Activated effector memory CD4-positive, alpha-beta T cell treated with Interleukin-2 at 50 U/mL for 16 hours (primary cell): ENCODE data around the gene DNASE1L1.
A peak's percentile ranks its signal among the peaks of the same experiment; 100 is the strongest.

Source experiments
- DNase-seq: peaks from one replicate; pipeline ENCODE4 v3.0.0-alpha.2; 2020

The DNASE1L1 gene, protein sequence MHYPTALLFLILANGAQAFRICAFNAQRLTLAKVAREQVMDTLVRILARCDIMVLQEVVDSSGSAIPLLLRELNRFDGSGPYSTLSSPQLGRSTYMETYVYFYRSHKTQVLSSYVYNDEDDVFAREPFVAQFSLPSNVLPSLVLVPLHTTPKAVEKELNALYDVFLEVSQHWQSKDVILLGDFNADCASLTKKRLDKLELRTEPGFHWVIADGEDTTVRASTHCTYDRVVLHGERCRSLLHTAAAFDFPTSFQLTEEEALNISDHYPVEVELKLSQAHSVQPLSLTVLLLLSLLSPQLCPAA

DNA sequence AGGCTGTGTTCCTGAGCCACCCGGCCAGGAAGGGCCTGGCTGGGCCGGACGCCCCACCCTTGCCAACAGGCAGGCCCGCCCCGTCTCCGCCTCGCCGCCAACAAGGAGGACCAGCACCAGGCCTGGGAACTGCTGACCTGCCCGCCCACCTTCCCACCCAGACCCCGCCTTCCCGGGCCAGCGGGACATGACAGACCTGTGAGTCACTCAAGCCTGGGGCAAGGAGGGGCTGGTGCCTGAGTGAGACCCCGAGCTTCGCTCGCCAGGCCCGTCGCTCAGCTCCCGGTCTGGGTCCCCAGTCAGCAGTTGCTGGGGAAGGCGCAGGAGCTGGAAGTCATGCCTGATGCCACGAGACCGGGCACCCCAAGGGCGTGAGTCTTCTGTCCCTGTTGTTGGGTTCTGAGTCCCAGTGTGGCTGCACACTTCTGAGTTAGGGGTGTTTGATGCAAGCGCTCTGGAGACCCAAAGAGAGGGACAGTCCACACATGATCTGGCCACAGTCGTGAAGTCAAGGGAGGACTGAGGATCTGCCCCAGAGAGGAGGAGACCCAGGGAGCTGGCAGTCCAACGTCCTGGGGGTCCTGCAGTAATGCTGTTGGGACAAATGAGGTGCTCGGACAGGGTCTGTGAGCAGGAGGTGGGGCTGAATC lies at the start of gene DNASE1L1:
DNASE1L1 (minus strand) TSS at position 33 of the 650 bp plus-strand sequence. CDS start 3,686 bp downstream, outside the sequence.
- no peak for DNase-seq

DNA sequence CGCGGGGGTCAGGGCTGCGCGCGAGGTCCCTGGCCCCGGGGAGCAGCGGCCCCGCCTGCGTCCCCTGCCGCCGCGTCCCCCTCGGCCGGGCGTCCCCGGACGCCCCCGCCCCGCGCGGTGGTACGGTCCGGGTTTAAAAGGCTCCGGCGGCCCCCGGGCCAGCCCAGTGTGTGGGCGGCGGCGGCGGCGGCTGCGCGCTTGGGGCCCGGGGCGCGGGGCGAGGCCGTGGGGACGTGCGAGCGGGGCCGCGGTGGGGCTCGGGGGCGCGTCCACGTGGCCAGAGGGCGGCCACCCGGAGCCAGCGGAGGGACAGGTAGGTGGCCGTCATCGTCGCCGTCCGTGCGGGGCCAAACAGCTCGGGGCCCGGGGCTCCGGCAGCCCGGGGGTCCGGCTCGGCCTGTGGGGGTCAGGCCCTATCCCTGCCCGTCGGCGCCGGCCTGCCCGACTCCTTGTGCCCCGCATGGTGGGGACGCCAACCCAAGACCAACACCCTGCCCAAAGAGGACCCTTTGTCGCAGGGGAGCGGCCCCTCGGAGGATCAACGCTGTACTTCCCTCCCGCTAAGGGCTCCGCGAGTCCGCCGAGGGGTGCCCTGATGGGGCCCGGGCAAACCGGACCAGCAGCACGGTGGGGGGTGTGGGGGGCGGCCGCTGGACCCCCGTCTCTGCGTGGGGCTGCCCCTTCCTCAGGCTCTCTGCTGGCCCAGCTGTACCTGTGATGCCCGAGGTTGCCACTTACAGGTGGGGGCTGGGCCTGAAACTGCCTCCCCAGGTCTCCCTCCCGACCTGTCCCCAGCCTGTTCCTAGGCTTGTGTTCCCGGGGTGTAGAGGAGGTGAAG lies 49.3 kb upstream of the DNASE1L1 start, which contains the start of gene PLXNA3:
PLXNA3 (plus strand) TSS at position 166 of the 838 bp plus-strand sequence. CDS start 1,903 bp downstream, outside the sequence.
- DNase-seq: peak; percentile 62

DNA sequence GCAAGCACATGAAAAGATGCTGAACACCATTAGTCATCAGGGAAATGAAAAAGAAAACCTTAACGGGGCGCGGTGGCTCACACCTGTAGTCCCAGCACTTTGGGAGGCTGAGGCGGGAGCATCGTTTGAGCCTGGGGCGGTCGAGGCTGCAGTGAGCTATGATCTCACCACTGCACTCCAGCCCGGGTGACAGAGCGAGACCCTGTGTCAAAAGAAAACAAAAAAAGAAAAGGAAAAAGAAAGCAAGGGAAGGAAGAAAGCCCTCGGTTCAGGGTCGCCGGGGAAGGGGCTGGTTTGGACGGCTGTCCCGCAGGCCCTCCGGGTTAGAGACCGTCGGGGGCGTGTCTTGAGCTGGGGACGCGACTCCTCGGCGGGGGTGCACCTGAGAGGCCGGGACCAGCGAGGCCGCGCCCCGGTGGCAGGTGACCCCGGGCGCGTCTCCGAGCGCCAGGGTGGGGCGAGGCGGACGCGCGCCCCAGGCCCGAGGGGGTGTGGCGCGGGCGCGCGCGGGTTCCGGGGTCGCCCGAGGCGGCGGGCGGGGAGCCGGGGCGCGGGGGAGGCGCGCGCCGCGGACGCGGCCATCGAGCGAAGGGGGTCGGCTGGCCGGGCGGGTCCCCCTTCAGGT lies 48.5 kb upstream of the DNASE1L1 start:
- DNase-seq: peak; percentile 57

DNA sequence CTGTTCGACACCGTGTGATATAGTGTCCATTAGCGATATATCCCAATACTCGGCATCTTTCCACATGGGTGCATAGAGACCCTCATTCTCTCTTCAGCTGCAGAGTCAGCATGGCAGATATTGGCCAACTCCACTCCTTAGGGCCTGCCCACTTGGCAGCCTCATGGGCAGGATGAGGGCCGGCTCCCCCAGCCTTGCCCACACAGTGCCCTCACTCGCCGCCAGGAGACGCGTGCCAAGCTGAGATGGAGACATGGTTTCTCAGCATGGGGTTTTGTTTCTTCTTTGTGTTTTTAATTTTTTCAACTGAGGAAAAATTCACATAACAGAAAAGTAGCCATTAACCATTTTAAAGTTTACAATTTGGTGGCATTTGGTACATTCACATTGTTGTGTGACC lies 43.8 kb upstream of the DNASE1L1 start:
- DNase-seq: no peak

DNA sequence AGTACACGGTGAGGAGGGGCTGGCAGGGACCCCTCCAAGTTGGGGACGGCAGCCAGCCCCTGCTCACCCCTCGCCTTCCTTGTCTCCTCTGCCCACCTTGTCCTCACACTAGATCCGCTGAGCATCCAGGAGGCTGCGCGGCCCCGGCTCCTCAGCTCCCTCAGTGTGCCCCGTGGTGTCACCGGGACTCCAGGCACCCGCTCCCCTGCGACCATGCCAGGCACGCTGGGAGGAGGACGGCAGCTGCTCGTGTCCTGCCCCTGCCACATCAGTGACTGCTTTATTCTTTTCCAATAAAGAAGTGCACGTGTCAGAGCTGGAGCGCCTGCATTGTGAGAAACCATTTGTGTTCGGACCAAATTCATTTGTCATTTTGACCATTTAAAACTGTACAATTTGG lies 41.3 kb upstream of the DNASE1L1 start:
- DNase-seq: no peak

DNA sequence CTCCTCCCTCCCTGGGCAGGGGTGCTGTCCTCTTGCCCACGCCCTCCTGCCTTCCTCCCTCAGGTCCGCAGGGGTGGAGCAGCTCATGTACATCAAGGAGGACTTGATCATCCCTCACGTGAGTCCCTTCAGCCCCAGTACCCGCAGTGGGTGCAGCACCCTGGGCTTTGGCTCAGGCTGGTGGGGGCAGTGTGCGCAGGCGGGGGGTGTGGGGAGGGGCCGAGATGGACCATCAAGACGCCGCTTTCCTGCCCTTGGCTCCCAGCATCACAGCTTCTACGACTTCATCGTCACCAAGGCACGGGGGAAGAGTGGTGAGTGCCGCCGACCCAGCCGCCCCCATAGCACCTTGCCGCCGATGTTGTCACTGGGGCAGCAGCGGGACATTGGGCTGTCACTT lies 40.6 kb upstream of the DNASE1L1 start:
- DNase-seq: no peak

DNA sequence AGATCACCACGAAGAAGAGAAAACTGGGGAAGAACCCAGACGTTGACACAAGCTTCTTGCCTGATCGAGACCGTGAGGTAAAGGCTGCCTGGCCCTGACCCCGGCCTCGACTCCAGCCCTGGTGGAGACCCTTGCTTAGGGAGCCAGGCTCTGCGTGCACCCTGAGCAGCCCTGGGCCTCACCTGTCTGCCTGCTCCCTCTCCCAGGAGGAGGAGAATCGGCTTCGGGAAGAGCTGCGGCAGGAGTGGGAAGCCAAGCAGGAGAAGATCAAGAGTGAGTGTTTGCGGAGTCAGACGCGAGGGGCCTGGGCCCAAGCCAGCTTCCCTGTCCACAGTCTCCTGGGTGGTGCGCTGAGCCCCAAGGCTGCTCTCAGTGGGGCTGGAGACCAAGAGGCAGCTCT lies 39.4 kb upstream of the DNASE1L1 start:
- no peak for DNase-seq

DNA sequence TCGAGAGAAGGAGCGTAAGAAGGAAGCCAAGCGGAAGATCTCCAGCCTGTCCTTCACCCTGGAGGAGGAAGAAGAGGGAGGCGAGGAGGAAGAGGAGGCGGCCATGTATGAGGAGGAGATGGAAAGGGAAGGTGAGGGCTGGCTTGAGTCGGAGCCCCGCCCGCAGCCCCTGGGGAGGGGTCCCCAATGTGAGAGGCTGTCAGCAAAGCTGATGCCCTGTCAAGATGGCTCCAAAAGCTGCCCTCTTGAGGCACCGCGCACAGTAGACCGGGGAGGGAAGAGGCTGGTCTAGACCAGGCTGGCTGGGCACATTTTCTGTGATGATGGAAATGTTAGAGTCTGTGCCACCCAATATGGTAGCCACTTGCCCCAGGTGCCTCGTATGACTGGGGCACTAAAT lies 37.4 kb upstream of the DNASE1L1 start:
- DNase-seq: no peak

DNA sequence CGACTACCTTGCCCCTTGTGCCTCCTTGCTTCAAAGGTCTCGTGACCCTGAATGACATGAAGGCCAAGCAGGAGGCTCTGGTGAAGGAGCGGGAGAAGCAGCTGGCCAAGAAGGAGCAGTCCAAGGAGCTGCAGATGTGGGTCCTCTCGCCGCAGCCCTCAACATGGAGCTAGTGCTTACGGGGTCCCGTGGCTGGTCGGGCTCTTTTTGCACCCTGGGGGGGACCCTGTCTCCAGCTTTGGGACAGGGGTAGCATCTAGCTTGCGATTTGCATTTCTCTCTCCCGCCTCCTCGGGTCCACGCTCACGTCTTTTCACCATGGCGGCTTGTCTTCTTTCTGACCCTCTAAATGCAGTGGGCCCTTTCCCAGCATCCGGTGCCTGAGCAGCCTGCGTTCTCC lies 36.7 kb upstream of the DNASE1L1 start:
- DNase-seq: no peak

DNA sequence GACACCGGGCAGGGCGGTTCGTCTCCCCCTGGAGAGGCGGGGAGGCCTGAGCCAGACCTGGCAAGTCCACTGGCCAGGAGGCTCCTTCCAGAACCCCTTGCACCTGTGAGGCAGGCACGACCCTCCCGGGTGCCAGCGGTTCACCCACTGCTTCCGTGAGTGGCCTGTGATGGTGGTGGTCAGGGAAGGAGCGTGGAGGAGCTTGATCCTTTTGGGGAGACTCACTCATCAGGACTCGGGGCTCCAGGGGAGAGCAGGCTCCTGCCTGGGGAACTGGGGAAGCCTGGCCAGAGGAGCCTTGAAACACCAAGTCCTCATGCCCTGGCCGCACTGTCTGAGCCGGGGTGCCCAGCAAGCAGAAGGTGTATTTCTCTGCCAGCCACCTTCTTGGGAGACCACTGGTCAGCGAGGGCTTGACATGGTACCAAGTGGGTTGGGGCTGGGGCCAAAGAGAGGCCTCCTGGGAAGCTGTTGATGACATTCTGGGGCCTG lies 35.7 kb upstream of the DNASE1L1 start:
- DNase-seq: no peak

DNA sequence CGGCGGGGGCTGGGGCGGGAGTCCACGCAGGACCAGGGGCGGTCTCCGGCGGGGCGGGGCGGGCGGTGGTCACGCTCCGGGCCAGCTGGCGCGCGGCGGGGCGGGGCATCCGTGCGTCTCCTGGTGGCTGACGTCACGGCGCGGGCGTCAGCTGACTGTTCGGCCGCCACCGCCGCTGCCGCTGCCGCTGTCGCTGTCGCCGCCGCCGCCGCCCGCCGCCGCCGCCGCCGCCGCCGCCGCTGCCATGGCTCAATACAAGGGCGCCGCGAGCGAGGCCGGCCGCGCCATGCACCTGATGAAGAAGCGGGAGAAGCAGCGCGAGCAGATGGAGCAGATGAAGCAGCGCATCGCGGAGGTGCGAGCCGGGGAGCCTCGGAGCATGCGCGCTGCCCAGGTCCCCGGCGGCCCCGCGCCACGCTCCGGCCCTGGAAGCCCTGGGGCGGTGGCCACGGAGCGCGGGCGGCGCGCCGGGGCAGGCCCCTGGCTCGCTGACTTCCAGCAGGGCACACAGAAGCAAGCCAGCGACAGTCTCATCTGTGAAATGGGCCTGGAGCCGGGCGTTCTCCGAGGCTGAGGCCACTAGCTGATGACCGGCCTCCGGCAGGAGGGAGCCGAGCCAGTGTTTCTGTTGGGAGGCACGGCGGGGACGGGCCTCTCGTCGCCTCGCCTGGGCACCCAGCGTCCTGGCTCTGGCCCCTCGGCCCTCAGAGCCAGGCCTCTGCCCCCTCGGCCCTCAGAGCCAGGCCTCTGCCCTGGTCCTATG lies 35.1 kb upstream of the DNASE1L1 start, which contains the start of gene FAM50A:
FAM50A (plus strand) TSS at position 150 of the 763 bp plus-strand sequence; CDS start at position 245, 95 bp downstream.
- DNase-seq: peak; percentile 56

DNA sequence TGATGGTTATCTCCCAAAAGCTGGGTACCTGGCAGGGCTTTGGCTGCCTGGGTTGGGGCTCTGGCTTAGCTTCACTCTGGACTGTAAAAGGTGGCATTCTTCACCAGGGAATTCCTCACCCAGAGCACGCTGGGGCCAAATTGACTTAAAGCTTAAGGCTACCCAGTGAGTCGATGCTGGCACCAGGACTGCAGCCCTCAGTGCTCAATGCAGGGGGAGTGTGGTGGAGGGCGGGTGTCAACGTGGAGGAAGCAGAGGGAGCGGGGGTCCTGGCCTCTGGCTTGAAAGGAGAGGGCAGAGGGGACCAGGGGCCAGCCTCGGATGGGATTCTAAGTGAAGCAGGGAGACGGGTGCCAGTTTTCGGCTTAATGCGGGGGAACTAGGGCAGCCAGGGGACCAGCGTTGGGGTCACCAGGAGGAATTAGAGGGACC lies 34.4 kb upstream of the DNASE1L1 start:
- DNase-seq: no peak

DNA sequence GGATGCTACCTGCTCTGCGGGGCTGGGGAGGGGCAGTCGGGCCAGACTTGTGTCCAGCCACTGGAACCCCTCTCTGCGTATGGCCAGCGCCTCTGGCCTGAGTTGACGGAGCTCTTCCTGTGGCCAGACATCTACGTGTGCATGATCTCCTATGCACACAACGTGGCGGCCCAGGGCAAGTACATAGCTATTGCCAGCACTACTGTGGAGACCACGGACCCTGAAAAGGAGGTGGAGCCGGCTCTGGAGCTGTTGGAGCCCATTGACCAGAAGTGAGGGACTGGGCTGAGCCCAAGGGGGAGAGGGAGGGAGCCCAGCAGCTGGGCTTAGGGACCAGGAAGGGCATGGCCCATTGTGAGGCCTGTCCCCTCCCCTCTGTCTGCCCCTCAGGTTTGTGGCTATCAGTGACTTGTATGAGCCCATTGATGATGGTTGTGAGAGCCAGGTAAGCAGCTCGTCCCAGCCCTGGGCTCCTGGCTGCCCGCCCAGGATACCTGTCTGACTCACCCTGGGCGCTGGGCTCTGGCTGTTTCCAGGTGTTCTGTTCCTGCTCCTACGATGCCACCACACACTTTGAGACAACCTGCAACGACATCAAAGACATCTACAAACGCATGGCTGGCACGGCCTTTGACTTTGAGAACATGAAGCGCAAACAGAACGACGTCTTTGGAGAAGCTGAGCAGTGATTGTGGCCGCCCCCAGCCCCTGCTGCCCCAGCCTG lies 33.1 kb upstream of the DNASE1L1 start:
- no peak for DNase-seq

DNA sequence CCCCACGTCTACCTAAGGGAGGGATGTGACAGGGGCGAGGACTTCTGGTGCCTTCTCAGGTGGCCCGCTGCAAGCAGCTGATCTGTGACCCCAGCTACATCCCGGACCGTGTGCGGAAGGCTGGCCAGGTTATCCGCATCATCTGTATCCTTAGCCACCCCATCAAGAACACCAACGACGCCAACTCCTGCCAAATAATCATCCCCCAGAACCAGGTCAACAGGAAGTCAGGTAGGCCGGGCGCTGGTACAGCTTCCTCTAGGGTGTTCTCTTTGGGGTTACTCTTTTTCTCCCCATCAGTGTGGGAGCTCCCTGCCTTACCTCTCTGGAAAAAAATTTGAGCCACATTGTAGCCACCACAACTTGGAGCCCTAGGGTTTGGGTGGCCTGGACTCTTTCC lies 32.5 kb upstream of the DNASE1L1 start:
- DNase-seq: no peak

DNA sequence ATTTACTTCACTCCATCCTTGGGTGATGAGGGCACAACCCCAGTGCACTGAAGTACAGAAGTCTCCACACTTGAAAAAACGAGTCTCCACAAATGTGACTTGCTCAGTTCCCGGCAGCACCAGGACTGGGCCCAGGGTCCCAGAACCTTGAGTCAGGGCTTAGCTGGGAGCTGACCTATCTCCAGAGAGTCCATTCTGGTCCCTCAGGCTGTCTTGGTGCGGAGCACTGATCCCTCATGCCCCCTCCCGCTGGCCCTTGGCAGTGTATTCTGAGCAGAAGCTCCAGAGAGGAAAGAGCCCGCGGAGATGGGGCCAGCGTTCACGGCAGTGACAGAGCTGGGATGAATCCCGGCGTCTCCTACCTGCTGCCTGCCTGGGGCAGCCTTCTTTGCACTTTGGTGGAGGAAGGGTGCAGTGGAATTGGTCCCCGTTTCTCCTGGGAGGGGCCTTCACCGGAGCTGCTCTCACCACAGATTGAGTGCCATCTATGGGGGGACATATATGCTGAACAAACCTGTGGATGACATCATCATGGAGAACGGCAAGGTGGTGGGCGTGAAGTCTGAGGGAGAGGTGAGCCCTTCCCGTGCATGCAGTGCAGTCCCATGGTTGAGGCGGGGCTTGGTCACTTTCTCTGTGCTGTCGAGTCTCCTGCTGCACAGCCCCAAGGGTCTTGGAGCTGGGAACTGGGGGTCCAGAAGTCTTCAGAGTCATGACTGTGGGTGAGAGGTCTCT lies 31.7 kb upstream of the DNASE1L1 start:
- no peak for DNase-seq

DNA sequence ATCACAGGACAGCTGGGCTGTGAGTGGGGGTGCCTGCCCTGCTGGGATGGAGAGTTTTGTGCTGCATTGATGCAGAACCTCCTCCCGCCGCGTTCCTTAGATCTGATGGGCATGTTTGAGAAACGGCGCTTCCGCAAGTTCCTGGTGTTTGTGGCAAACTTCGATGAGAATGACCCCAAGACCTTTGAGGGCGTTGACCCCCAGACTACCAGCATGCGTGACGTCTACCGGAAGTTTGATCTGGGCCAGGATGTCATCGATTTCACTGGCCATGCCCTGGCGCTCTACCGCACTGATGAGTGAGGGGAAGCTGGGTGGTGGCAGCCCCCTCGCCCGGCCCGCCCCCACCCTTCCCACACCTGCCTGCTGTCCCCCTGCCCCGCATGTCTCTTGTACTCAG lies 30.8 kb upstream of the DNASE1L1 start:
- DNase-seq: no peak

DNA sequence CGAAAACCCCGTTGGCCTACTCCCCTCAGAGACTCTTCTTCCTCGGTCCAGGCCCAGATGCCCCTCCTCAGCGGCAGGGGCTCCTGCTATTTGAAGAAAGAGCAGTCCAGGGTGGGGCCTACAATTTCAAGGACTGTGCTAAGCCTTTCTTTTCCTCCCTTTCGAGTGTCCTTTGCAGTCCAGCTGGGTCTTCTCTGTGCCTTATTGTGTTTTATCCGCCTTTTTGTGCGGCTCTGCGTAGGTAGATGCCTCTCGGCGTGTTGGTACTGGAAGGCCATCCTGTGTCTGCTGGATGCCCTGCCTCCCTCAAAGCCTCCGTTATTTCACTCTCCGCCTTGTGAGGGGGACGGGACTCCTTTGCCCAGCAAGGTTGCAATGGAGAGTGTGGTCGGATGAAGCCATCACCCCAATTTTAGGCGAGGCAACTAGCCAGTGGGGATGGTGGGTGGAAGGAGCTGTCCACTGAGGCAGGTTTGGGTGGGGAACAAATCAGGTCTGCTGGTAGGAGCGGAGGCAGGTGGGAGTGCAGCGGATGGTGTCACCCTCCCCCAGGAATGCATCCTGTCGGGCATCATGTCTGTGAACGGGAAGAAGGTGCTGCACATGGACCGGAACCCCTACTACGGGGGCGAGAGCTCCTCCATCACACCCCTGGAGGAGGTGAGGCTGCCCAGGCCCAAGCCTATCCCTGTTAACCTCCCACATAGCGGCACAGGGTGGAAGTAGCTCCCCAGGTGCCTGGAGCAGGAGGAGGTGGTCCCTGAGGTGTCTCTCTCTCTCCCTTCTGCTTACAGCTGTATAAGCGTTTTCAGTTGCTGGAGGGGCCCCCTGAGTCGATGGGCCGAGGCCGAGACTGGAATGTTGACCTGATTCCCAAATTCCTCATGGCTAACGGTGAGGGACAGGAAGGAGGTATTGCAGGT lies 29.2 kb upstream of the DNASE1L1 start:
- DNase-seq: no peak

DNA sequence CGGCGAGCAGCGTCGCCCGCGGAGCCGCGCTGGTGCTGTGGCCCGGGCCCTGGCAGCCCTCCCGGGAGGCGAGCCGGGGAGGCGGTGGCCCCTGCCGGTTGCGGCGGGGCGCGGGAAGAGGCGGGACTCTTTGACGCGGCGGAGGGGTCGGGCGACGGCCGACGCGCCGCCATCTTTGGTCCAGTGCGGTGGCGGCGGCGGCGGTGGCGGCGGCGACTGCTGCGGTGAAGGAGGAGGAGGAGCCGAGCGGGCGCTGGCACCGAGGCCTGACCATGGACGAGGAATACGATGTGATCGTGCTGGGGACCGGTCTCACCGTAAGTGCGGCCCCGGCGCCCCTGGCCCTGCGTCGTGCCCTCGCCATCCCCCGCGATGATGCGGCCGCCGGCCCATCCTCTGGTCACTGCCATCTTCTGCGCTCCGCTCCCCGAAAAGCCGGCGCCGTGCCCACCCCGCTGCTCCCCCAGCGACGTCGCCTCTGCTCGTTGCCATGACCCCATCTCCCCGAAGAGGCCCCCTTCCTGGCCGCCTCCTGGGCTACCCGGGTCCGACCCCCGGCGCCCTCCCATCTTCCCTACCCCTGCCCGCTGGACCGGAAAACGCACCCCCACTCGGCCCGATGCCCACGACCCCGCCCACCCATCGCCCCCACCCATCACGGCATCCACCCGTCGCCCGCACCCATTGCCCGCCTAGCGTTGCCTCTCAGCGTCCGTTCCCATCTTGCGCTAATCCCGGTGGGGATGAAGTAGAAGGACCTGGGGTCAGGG lies 28.1 kb upstream of the DNASE1L1 start, which contains the start of gene GDI1:
GDI1 (plus strand) TSS at position 172 of the 770 bp plus-strand sequence; CDS start at position 273, 101 bp downstream.
- no peak for DNase-seq
